Measurements from ENCODE around the gene FXYD3.
"Not testable (repeated sequence)": the region's sequence is repeated elsewhere in the genome, so short reads cannot be mapped to it uniquely, and the experiment has no call there.

Gene FXYD3

DNA sequence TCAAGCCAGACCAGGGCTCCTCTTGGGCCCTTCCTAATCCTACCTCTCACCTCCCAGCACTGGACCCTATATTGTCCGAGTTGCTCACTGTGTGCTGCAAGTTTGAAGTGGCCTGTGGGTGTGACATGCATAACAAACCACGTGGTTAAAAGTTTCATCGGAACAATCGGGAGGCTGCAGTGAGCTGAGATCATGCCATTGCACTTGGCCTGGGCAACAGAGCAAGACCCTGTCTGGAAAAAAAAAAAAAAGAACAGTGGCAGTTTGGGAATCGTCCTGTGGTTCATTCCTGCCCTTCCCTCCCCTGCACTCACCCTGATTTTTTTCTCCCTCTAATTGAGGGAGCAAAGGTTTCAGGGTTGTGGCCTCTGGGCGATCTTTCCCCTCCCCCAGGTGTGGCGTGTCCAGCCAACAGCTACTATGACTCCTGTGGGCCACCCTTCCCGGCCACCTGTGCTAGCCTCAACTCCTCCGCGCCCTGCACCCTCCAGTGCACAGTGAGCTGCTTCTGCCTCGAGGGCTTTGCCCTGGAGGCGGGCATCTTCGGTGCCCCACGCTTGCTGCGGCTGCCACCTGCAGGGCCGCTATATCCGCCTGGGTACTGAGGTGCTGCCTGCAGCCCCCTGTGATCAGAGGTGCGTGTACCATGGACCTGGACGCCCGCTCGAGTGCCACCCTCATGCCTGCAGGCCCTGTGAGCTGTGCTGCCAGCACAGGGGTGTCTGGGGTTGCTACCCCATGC, 16.3 kb upstream of the FXYD3 start:
- H3K4me3 ChIP-seq (ENCODE audit: low read depth, low read length): no peak overlapping the region
- no peak for DNase-seq (ENCODE audit: low read depth)
- TF ChIP-seq, protein P1, sequence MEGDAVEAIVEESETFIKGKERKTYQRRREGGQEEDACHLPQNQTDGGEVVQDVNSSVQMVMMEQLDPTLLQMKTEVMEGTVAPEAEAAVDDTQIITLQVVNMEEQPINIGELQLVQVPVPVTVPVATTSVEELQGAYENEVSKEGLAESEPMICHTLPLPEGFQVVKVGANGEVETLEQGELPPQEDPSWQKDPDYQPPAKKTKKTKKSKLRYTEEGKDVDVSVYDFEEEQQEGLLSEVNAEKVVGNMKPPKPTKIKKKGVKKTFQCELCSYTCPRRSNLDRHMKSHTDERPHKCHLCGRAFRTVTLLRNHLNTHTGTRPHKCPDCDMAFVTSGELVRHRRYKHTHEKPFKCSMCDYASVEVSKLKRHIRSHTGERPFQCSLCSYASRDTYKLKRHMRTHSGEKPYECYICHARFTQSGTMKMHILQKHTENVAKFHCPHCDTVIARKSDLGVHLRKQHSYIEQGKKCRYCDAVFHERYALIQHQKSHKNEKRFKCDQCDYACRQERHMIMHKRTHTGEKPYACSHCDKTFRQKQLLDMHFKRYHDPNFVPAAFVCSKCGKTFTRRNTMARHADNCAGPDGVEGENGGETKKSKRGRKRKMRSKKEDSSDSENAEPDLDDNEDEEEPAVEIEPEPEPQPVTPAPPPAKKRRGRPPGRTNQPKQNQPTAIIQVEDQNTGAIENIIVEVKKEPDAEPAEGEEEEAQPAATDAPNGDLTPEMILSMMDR (IDR thresholded peaks at IDR 0.05; ENCODE audit: low read depth, low read length, missing control alignments): no peak

DNA sequence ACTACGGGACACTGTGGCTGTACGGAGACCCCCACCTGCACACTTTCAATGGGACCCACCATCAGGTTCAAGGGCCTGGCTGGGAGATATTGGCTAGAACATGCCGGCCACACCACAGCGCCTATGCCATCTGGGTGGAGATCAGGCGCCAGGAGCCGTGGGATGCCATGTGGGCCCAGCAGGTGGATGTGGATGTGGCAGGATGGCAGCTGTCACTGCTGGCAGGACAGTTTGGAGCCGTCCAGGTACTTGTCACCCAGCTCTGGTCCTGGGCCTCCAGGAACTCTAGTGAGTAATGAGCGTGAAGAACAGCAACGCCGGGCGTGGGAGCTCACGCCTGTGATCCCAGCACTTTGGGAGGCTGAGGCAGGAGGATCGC, 15.7 kb upstream of the FXYD3 start:
- no peak overlapping the region for H3K4me3 ChIP-seq (ENCODE audit: low read depth, low read length)
- no peak for DNase-seq (ENCODE audit: low read depth)
- TF ChIP-seq, protein P1 (IDR thresholded peaks at IDR 0.05; ENCODE audit: low read depth, low read length, missing control alignments): no peak

DNA sequence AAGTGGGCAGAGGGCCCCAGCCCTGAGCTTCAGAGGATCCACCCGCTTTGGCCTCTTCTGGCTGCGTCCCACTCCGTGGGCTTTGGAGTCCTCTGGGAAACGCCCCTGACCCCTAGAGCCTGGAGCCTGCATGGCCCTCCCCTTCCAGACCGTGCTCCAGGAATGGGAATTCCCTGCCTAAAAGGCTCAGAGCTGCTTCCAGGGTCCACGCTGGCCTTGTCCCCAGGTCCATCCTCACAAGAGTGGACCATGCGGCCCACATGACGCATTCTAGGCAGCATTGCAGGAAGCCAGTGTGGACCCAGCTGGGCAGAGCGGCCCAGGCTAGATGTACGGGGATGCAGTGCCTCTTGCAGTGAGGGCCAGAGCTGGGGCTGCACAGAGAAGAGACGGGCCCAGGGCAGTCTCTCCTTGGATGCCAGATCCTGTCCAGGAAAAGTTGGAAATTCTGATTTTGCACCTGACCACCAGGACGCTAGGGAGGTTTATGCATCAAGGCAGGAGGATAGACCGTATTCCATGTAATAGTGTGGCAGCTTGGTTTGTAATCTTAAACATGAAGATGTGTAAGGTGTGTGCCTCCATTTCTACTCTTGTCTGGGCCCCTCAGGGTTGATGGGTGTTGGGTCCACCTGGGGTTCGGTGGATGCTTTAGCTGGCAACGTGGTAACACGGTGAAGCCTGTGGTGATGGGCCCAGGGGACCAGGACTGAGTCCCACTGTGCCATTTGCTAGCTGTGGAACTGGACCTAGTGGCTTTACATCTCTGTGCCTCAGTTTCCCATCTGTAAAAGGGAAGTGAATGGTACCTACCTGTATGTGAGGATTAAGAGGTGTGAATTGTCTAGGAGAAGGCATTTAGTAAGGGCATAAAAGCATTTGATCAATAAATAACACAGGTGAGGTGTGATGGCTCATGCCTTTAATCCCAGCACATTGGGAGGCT, 14.8 kb upstream of the FXYD3 start:
- no peak overlapping the region for H3K4me3 ChIP-seq (ENCODE audit: low read depth, low read length)
- TF ChIP-seq, protein P1 (IDR thresholded peaks at IDR 0.05; ENCODE audit: low read depth, low read length, missing control alignments): no peak
- DNase-seq (ENCODE audit: low read depth): no peak

DNA sequence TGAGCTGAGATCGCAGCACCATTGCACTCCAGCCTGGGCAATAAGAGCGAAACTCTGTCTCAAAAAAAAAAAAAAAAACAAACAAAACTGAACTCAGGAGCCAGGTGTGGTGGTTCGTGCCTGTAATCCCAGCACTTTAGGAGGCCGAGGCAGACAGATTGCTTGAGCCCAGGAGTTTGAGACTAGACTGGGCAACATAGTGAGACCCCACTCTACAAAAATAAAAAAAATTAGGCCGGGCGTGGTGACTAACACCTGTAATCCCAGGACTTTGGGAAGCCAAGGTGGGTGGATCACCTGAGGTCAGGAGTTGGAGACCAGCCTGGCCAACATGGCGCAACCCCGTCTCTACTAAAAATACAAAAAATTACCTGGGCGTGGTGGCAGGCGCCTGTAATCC, 13.7 kb upstream of the FXYD3 start:
- not testable (repeated sequence) for DNase-seq (ENCODE audit: low read depth); H3K4me3 ChIP-seq (ENCODE audit: low read depth, low read length)

DNA sequence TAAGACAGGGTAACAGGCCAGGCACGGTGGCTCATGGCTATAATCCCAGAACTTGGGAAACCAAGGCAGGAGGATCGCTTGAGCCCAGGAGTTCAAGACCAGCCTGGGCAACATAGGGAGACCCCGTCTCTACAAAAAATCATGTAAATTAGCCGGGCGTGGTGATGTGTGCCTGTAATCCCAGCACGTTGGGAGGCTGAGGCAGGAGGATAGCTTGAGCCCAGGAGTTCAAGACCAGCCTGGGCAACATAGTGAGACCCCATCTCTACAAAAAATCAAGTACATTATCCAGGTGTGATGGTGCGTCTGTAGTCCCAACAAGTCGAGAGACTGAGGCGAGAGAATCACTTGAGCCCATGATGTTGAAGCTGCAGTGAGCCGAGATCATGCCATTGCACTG, 12.0 kb upstream of the FXYD3 start:
- not testable (repeated sequence) for H3K4me3 ChIP-seq (ENCODE audit: low read depth, low read length); DNase-seq (ENCODE audit: low read depth)

DNA sequence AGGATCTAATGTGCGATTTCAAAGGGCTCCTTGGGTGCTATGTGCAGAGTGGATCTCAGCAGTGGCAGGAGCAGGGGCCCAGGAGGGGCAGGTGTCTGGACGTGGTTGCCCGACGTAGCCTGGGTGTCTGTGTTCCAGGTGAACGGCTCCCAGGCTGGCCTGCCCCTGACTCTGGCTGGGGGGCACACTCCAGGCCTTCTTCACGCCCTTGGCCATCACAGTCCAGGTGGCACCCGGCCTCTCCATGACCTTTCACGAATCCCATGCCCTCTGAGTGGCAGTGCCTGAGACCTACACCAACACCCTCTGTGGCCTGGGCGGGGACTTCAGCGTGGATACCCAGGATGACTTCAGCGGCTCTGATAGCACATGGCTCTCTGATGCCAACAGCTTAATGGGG, 11.3 kb upstream of the FXYD3 start:
- TF ChIP-seq, protein P1 (IDR thresholded peaks at IDR 0.05; ENCODE audit: low read depth, low read length, missing control alignments): no peak
- DNase-seq (ENCODE audit: low read depth): no peak

DNA sequence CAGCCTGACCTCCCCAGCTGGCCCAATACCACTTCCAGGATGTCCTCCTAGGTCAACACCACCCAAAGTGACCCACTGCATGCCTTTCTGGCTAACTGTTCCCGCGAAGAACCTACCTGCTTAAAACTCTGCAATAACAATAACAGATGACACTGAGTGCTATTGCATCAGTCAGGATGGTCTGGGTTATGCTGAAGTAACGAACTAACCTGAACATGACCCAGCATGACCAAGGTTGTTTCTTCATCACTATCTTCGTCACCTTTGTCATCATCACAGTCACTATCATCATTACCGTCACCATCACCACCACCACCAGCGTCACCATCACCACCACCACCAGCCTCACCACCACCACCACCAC, 10.6 kb upstream of the FXYD3 start:
- TF ChIP-seq, protein P1 (IDR thresholded peaks at IDR 0.05; ENCODE audit: low read depth, low read length, missing control alignments): no peak
- no peak overlapping the region for H3K4me3 ChIP-seq (ENCODE audit: low read depth, low read length)
- DNase-seq (ENCODE audit: low read depth): no peak

More for the DNA sequence above, 11.3 kb upstream of the FXYD3 start:
- H3K4me3 ChIP-seq (ENCODE audit: low read depth, low read length): no peak overlapping the region

Measured in GM12864 (cell line).